ENCODE data around the gene ABHD12.

DNA sequence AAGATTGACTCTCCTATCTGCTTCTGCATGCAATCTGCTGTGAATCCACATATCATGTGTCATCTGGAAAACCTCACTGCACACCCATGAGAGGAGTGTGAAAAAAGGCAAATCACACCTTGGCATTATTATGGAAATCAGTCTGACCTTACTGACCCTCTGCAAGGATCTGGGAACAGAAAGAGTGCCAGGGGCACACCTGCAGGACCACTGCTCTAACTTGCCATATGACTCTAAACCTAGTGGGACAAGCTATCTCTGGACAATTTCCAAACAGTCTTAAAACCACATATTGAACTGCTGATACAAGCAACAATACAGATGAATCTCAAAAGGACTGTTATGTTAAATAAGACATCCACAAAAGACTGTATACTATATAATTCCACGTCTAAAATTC, 50.3 kb downstream of the ABHD12 start:
- TF ChIP-seq, protein P1, sequence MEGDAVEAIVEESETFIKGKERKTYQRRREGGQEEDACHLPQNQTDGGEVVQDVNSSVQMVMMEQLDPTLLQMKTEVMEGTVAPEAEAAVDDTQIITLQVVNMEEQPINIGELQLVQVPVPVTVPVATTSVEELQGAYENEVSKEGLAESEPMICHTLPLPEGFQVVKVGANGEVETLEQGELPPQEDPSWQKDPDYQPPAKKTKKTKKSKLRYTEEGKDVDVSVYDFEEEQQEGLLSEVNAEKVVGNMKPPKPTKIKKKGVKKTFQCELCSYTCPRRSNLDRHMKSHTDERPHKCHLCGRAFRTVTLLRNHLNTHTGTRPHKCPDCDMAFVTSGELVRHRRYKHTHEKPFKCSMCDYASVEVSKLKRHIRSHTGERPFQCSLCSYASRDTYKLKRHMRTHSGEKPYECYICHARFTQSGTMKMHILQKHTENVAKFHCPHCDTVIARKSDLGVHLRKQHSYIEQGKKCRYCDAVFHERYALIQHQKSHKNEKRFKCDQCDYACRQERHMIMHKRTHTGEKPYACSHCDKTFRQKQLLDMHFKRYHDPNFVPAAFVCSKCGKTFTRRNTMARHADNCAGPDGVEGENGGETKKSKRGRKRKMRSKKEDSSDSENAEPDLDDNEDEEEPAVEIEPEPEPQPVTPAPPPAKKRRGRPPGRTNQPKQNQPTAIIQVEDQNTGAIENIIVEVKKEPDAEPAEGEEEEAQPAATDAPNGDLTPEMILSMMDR (IDR thresholded peaks at IDR 0.05), result no peak
- TF ChIP-seq EP300 (IDR thresholded peaks at IDR 0.05), result no peak

Data from stomach (tissue), 4 donors.